Keratinocyte (primary cell): ENCODE data around the gene PLPP4. TPM values are rescaled to one million over a fixed set of nuclear protein-coding genes. Genes with fewer than 3 reads are reported as not detected.

Experiments used
- DNase-seq: peaks from one replicate; pipeline ENCODE4 v3.0.0-alpha.2; 2011; ENCODE audit warnings: low read depth, missing footprints, low spot score
- FAIRE-seq: peaks from 2 replicates; lab custom pipeline; 2011; peaks lifted over from hg19 to GRCh38; lab: Jason Lieb, UNC
- H2AFZ ChIP-seq: 2 replicates; pipeline ENCODE4 v1.6.0; 2012; ENCODE audit warnings: low read length, control low read depth, inconsistent platforms; ENCODE audit not compliant: control insufficient read depth
- H3K27ac ChIP-seq: 2 replicates; pipeline ENCODE4 v1.5.1; 2011; ENCODE audit warnings: low read length; ENCODE audit not compliant: control insufficient read depth, insufficient read depth
- H3K27me3 ChIP-seq: 3 replicates; pipeline ENCODE4 v1.6.0; 2011; ENCODE audit warnings: low read length; ENCODE audit not compliant: control insufficient read depth, insufficient read depth; ENCODE audit errors: extremely low read depth
- H3K36me3 ChIP-seq, 2 experiments: 2 replicates in 1 of 2; 3 replicates in 1 of 2; pipeline ENCODE4 v1.5.1; 2011; ENCODE audit warnings: low read length in 2 of 2, mild to moderate bottlenecking in 1 of 2; ENCODE audit not compliant: control insufficient read depth in 2 of 2, insufficient read depth in 2 of 2; ENCODE audit errors: extremely low read depth in 1 of 2
- H3K4me1 ChIP-seq: 3 replicates; pipeline ENCODE4 v1.5.1; 2011; ENCODE audit warnings: low read length; ENCODE audit not compliant: control insufficient read depth, insufficient read depth; ENCODE audit errors: extremely low read depth
- H3K4me2 ChIP-seq: 3 replicates; pipeline ENCODE4 v1.6.0; 2011; ENCODE audit warnings: low read depth, low read length; ENCODE audit not compliant: control insufficient read depth, insufficient read depth; ENCODE audit errors: extremely low read depth
- H3K4me3 ChIP-seq, 3 experiments: fragments of 200-600 bp in 1 of 3; sonication (generic) in 1 of 3; 2 replicates in 2 of 3; 3 replicates in 1 of 3; pipeline ENCODE4 v1.5.1; 2011 to 2016; ENCODE audit warnings: low read length in 3 of 3, mild to moderate bottlenecking in 3 of 3, control low read depth in 2 of 3, inconsistent platforms in 1 of 3, low read depth in 1 of 3, mixed read lengths in 1 of 3, mixed run types in 1 of 3, moderate library complexity in 1 of 3; ENCODE audit not compliant: control insufficient read depth in 2 of 3, insufficient read depth in 2 of 3; ENCODE audit errors: extremely low read depth in 1 of 3
- H3K79me2 ChIP-seq: 2 replicates; pipeline ENCODE4 v1.6.0; 2012; ENCODE audit warnings: low read length; ENCODE audit not compliant: control insufficient read depth, insufficient read depth
- H3K9ac ChIP-seq: 3 replicates; pipeline ENCODE4 v1.6.0; 2011; ENCODE audit warnings: low read length; ENCODE audit not compliant: control insufficient read depth, insufficient read depth; ENCODE audit errors: extremely low read depth
- H3K9me1 ChIP-seq: 3 replicates; pipeline ENCODE4 v1.6.0; 2011; ENCODE audit warnings: low read length; ENCODE audit not compliant: control insufficient read depth, insufficient read depth; ENCODE audit errors: extremely low read depth
- H3K9me3 ChIP-seq: 2 replicates; pipeline ENCODE4 v1.5.1; 2012; ENCODE audit warnings: low read depth, low read length; ENCODE audit not compliant: control insufficient read depth
- H4K20me1 ChIP-seq: 3 replicates; pipeline ENCODE4 v1.6.0; 2011; ENCODE audit warnings: low read length; ENCODE audit not compliant: control insufficient read depth, insufficient read depth; ENCODE audit errors: extremely low read depth
- EZH2 ChIP-seq: IDR thresholded peaks from one replicate; pipeline ENCODE4 v1.6.1; 2012; ENCODE audit warnings: inconsistent platforms, mild to moderate bottlenecking, low read length, moderate library complexity
- dilution Hi-C: fragments of 300-500 bp; cut with MboI; formaldehyde crosslinking; loops from one replicate; pipeline ENCODE4 v1.7.0; 2020; ENCODE audit warnings: low sequenced_read_pairs; ENCODE audit not compliant: extremely low pct_ligation_motif_present
- polyA plus RNA-seq, 5 experiments: library from polyadenylated mRNA; depleted of rRNA in 3 of 5; stranded (reverse) in 3 of 5; stranded (forward) in 1 of 5; unstranded in 1 of 5; fragments of >200 nt; gene quantifications; 1 replicate in 1 of 5; 2 replicates in 3 of 5; 3 replicates in 1 of 5; pipeline versions ENCODE4 v1.2.1 to v1.2.3, GENCODE V29; 2011 to 2012; ENCODE audit warnings: missing spikeins in 2 of 5, low read depth in 1 of 5, low replicate concordance in 1 of 5
- TF ChIP-seq, protein P1 (sequence below), 3 experiments: IDR thresholded peaks in 1 of 3; conservative IDR thresholded peaks in 1 of 3; optimal IDR thresholded peaks in 1 of 3; 2 replicates in 2 of 3; 3 replicates in 1 of 3; pipeline versions ENCODE3 to v1.5.1; 2011; ENCODE audit warnings: low read length in 3 of 3, mild to moderate bottlenecking in 3 of 3, moderate library complexity in 2 of 3, control low read depth in 1 of 3, inconsistent platforms in 1 of 3; ENCODE audit not compliant: insufficient read depth in 2 of 3; ENCODE audit errors: extremely low read depth in 1 of 3

PLPP4 gene
- polyA plus RNA-seq, 1 donor (not counting 4 experiments of a cell fraction or from before 2014, with no cell fraction given): 0.76 TPM

DNA sequence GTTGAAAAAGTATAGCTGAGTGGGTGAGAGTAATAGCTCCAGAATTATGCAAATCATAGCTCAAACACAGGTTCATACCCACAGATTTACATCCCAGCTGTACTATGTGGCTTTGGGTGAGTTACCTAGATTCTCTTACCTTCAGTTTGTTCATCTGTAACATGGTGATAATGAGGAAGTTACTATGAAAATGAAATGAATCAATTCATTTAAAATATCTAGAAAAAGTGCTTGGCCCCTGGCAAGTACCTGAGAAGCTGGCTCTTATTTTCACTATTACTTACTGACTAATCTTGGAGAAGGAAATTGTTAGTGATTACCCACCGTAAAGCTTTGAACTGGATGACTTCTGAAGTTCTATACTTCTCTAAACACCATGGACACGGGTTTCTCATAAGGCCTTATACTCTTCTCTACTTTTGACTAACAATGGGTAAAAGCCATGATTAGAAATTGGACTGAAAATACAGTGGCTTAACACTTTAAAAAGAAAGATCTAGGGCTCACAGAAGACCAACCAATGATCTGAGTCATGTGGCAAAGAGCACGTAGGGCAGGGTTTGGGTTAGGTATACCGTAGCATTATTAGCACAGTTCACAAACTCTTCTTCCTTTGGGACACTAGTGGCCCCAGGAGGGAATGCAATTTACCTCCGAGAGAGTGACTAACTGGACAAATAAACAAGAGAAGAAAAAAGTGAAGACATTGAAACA, 149.2 kb downstream of the PLPP4 start:
- Histone ChIP-seq H4K20me1 (no peaks in the 10 kb centered on the region), H3K4me1 (peaks cover 14% of the 10 kb centered on the region), H3K9me3 (no peaks in the 10 kb centered on the region), H3K27ac (no peak overlapping the region), H2AFZ (no peak overlapping the region), H3K36me3 (no peaks in the 10 kb centered on the region), H3K79me2 (no peaks in the 10 kb centered on the region), H3K4me2 (no peak overlapping the region), H3K27me3 (no peaks in the 10 kb centered on the region), H3K9ac (no peak overlapping the region), H3K4me3 (no peak overlapping the region), H3K9me1 (no peaks in the 10 kb centered on the region)
- TF ChIP-seq, protein P1, sequence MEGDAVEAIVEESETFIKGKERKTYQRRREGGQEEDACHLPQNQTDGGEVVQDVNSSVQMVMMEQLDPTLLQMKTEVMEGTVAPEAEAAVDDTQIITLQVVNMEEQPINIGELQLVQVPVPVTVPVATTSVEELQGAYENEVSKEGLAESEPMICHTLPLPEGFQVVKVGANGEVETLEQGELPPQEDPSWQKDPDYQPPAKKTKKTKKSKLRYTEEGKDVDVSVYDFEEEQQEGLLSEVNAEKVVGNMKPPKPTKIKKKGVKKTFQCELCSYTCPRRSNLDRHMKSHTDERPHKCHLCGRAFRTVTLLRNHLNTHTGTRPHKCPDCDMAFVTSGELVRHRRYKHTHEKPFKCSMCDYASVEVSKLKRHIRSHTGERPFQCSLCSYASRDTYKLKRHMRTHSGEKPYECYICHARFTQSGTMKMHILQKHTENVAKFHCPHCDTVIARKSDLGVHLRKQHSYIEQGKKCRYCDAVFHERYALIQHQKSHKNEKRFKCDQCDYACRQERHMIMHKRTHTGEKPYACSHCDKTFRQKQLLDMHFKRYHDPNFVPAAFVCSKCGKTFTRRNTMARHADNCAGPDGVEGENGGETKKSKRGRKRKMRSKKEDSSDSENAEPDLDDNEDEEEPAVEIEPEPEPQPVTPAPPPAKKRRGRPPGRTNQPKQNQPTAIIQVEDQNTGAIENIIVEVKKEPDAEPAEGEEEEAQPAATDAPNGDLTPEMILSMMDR (optimal IDR thresholded peaks at IDR 0.05 in 1 of 3, IDR thresholded peaks at IDR 0.05 in 1 of 3, conservative IDR thresholded peaks at IDR 0.05 in 1 of 3; ENCODE audit: extremely low read depth in 1 of 3, insufficient read depth in 2 of 3, low read length in 3 of 3): no peak
- no peak for TF ChIP-seq EZH2
- dilution Hi-C loops: no loop called here
- FAIRE-seq (no peak), DNase-seq (no peak)

DNA sequence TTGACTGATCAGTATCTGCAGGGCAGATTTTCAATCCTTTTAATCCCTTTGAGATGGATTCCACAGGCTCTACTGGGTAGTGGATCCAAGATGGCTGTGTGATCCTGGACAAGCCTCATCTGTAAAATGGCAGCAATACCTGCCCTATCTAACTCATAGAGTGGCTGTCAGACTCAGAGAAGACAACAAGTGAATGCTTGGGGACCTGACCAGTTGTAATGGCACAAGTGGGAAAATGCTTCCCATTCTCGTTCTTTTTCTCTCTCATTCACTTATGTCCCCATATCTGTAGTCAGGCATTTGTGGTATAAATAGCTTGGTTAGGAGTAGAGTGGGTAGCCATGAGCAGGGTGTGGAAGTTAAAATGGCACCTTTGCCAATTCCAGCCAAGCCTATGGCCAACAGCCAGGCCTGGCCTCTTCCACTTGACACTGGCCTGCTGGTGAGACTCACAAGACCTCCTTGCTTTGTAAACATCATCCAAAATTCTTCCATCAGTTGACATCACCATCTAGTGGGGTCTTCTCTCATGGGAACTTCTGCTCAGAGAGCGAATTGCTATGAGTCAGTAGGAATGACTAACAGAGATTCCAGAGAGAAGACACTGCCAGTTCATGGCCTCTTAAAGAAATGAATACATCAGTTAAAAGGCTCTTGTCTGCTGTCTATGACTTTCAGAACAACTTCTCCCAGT, 150.1 kb downstream of the PLPP4 start:
- Histone ChIP-seq H3K4me2 (peak overlapping the region; percentile 13), H3K9ac (no peak overlapping the region), H3K79me2 (no peaks in the 10 kb centered on the region), H3K4me3 (no peak overlapping the region), H3K36me3 (no peaks in the 10 kb centered on the region), H4K20me1 (no peaks in the 10 kb centered on the region), H3K27ac (no peak overlapping the region), H3K27me3 (no peaks in the 10 kb centered on the region), H3K9me3 (no peaks in the 10 kb centered on the region), H2AFZ (no peak overlapping the region), H3K9me1 (no peaks in the 10 kb centered on the region), H3K4me1 (peaks cover 10% of the 10 kb centered on the region)
- DNase-seq (peak; percentile 17), FAIRE-seq (no peak)
- TF ChIP-seq, protein P1 (optimal IDR thresholded peaks at IDR 0.05 in 1 of 3, IDR thresholded peaks at IDR 0.05 in 1 of 3, conservative IDR thresholded peaks at IDR 0.05 in 1 of 3; ENCODE audit: extremely low read depth in 1 of 3, insufficient read depth in 2 of 3, low read length in 3 of 3): no peak
- no peak for TF ChIP-seq EZH2
- dilution Hi-C loops: no loop called here
